Neural progenitor cell (in vitro differentiated cells): ENCODE data around the gene NES. TPM values are rescaled to one million over a fixed set of nuclear protein-coding genes. Genes with fewer than 3 reads are reported as not detected.

Experiments used
- DNase-seq: peaks from one replicate; pipeline ENCODE4 v3.0.0-alpha.2; 2016; ENCODE audit warnings: low spot score
- H2AFZ ChIP-seq: fragments of 200-600 bp; sonication (generic); replicated peaks from 2 replicates; pipeline ENCODE4 v1.6.1; 2016; ENCODE audit warnings: antibody characterized with exemption
- H3F3A ChIP-seq: fragments of 200-600 bp; sonication (generic); 2 replicates; pipeline ENCODE4 v1.6.1; 2016; ENCODE audit warnings: antibody characterized with exemption, low read depth
- H3K27ac ChIP-seq: fragments of 200-600 bp; sonication (generic); 2 replicates; pipeline ENCODE4 v1.5.1; 2016; ENCODE audit warnings: mild to moderate bottlenecking
- H3K27me3 ChIP-seq: fragments of 200-600 bp; sonication (generic); 2 replicates; pipeline ENCODE4 v1.6.1; 2016; ENCODE audit warnings: mild to moderate bottlenecking, moderate library complexity
- H3K36me3 ChIP-seq: fragments of 200-600 bp; sonication (generic); 2 replicates; pipeline ENCODE4 v1.5.1; 2016
- H3K4me1 ChIP-seq: fragments of 200-600 bp; sonication (generic); 2 replicates; pipeline ENCODE4 v1.6.1; 2016; ENCODE audit warnings: mixed run types
- H3K4me2 ChIP-seq: fragments of 200-600 bp; sonication (generic); 2 replicates; pipeline ENCODE4 v1.6.1; 2016
- H3K4me3 ChIP-seq: fragments of 200-600 bp; sonication (generic); 2 replicates; pipeline ENCODE4 v1.5.1; 2016
- H3K79me2 ChIP-seq: fragments of 200-600 bp; sonication (generic); 2 replicates; pipeline ENCODE4 v1.6.1; 2016; ENCODE audit warnings: low read depth
- H3K9ac ChIP-seq: fragments of 200-600 bp; sonication (generic); 2 replicates; pipeline ENCODE4 v1.6.1; 2016
- H3K9me3 ChIP-seq: fragments of 200-600 bp; sonication (generic); 2 replicates; pipeline ENCODE4 v1.5.1; 2016; ENCODE audit warnings: low read depth
- H4K20me1 ChIP-seq: fragments of 200-600 bp; sonication (generic); 2 replicates; pipeline ENCODE4 v1.6.1; 2016; ENCODE audit warnings: low read depth
- H3K27ac Mint-ChIP-seq: 3 replicates; pipeline ENCODE4 v1.8.0; 2021; ENCODE audit warnings: mixed read lengths
- H3K27me3 Mint-ChIP-seq: 2 replicates; pipeline ENCODE4 v1.8.0; 2022; ENCODE audit warnings: low read depth, mild to moderate bottlenecking, inconsistent platforms, moderate library complexity, mixed read lengths; ENCODE audit not compliant: insufficient read depth
- H3K36me3 Mint-ChIP-seq: 3 replicates; pipeline ENCODE4 v1.8.0; 2021; ENCODE audit warnings: mixed read lengths
- H3K4me1 Mint-ChIP-seq: 3 replicates; pipeline ENCODE4 v1.8.0; 2021; ENCODE audit warnings: mixed read lengths
- H3K4me3 Mint-ChIP-seq: 3 replicates; pipeline ENCODE4 v1.8.0; 2021; ENCODE audit warnings: mild to moderate bottlenecking, moderate library complexity, mixed read lengths
- H3K9me3 Mint-ChIP-seq: 3 replicates; pipeline ENCODE4 v1.8.0; 2020; ENCODE audit warnings: mixed read lengths
- CTCF ChIP-seq: fragments of 200-600 bp; sonication (generic); IDR thresholded peaks from 2 replicates; pipeline ENCODE4 v1.5.1; 2017; ENCODE audit warnings: antibody characterized with exemption, mild to moderate bottlenecking
- EZH2 ChIP-seq: fragments of 200-600 bp; sonication (generic); IDR thresholded peaks from 2 replicates; pipeline ENCODE4 v1.6.1; 2017; ENCODE audit warnings: antibody characterized with exemption, mild to moderate bottlenecking, moderate library complexity
- EZH2phosphoT487 ChIP-seq: fragments of 200-600 bp; sonication (generic); IDR thresholded peaks from 2 replicates; pipeline ENCODE4 v1.6.1; 2017; ENCODE audit warnings: antibody characterized with exemption
- total RNA-seq: library from RNA; depleted of rRNA; stranded (reverse); fragments of >200 nt; gene quantifications from 2 replicates; pipeline ENCODE4 v1.2.3, GENCODE V29; 2015; ENCODE audit warnings: low replicate concordance

The NES gene
- total RNA-seq, 1 donor from 2014 or later, result 83.8 TPM

DNA sequence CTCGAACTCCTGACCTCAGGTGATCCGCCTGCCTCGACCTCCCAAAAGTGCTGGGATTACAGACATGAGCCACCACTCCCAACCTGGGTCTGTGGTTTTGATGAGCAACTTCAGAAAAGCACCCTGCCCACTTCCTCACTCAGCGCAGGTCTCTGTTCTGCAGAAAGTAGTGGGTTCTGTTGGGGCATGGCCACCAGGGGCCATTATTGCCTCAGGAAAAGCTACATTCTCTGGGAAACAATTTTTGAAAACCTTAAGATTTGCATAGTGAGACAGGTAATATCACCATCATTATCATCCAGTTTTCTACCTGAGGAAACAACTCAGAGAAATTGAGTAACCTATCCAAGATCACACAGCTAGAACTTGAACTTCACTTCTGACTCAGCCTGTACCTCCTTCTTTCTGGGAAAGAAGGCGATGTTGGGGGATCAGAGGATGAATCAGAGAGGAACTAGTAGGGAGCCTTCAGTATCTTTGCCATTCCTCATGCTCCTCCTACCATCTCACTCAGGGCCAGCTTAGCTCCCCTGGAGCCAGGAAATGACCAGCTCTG, 7.1 kb upstream of the NES start:
- H3K4me2 ChIP-seq, result no peak overlapping the region
- no peaks in the 10 kb centered on the region for H3K36me3 Mint-ChIP-seq
- no peak overlapping the region for H3K27ac Mint-ChIP-seq

GRCh38 chr1:156682166-156682890, 5.1 kb upstream of the NES start:
- peak; percentile 48 for DNase-seq
- H3K36me3 Mint-ChIP-seq, result no peaks in the 10 kb centered on the region
- peaks cover 20% of the 10 kb centered on the region for H3K27me3 ChIP-seq
- H3K4me1 ChIP-seq, result peaks cover 5% of the 10 kb centered on the region
- peaks cover 21% of the 10 kb centered on the region for H3K4me1 Mint-ChIP-seq
- H4K20me1 ChIP-seq, result no peaks in the 10 kb centered on the region
- peaks cover 4% of the 10 kb centered on the region for H3K79me2 ChIP-seq
- peaks cover 6% of the 10 kb centered on the region for H3F3A ChIP-seq
- H3K27me3 Mint-ChIP-seq, result peaks cover 6% of the 10 kb centered on the region
- no peaks in the 10 kb centered on the region for H3K36me3 ChIP-seq
- no peaks in the 10 kb centered on the region for H3K9me3 ChIP-seq
- TF ChIP-seq EZH2, result no peak
- no peak for TF ChIP-seq EZH2phosphoT487
- TF ChIP-seq CTCF, result peak; percentile 23
- H3K4me3 Mint-ChIP-seq, result no peak overlapping the region
- no peak overlapping the region for H3K27ac Mint-ChIP-seq
- no peak overlapping the region for H3K27ac ChIP-seq
- no peak overlapping the region for H3K9ac ChIP-seq
- no peak overlapping the region for H3K4me2 ChIP-seq
- no peaks in the 10 kb centered on the region for H3K9me3 Mint-ChIP-seq
- no peak overlapping the region for H2AFZ ChIP-seq
- no peak overlapping the region for H3K4me3 ChIP-seq

More for the DNA sequence above, 7.1 kb upstream of the NES start:
- Histone ChIP-seq H3K4me3 (no peak overlapping the region), H3K9ac (no peak overlapping the region), H3K4me1 (peaks cover 3% of the 10 kb centered on the region), H4K20me1 (no peaks in the 10 kb centered on the region), H3F3A (no peaks in the 10 kb centered on the region), H2AFZ (no peak overlapping the region), H3K9me3 (no peaks in the 10 kb centered on the region), H3K36me3 (no peaks in the 10 kb centered on the region), H3K27ac (no peak overlapping the region), H3K79me2 (no peaks in the 10 kb centered on the region), H3K27me3 (peaks cover 8% of the 10 kb centered on the region)
- no peaks in the 10 kb centered on the region for H3K9me3 Mint-ChIP-seq
- peaks cover 18% of the 10 kb centered on the region for H3K4me1 Mint-ChIP-seq
- no peak overlapping the region for H3K4me3 Mint-ChIP-seq
- DNase-seq, result no peak
- TF ChIP-seq CTCF, result peak; percentile 20
- no peak for TF ChIP-seq EZH2phosphoT487
- peaks cover 6% of the 10 kb centered on the region for H3K27me3 Mint-ChIP-seq

DNA sequence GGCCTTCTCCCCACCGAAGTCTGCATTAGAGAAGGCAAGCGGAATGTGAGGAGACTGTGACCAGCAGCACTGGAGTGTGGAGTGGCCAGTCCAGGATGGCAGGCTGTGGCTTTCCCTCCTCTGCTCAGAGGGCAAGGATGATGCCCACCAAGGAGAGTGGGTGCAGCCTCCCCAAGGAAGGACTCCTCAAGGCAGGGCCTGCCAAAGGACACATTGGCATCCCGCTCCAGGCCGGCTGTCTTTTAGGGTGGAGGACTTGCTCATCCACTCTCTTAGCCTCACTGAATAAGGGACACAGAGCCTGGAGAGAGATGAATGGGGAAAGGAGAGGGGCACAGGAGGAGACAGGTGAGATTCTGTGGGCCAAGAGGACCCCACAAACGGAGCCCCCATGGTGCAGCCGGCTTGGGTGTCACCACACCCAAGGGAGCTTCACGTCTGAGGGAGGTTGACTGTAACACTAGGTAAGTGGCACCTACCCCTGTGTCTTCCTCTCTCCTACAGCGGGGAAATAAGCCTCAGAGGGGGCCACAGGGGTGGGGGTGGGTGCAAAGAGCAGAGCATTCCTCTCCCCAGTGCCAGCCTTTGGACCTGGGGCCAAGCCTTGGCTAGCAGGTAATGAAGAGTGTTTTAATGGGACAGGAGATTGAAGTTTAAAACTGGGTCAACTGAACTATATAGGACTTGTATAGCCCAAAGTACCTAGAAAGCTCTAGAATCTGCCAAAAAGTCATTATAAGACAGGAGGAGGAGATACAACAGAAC, 4.2 kb upstream of the NES start:
- Mint-ChIP-seq H3K36me3 (no peaks in the 10 kb centered on the region), H3K27ac (no peak overlapping the region), H3K27me3 (peaks cover 6% of the 10 kb centered on the region), H3K4me1 (peaks cover 22% of the 10 kb centered on the region), H3K9me3 (no peaks in the 10 kb centered on the region), H3K4me3 (no peak overlapping the region)
- no peak overlapping the region for H3K27ac ChIP-seq
- no peak overlapping the region for H3K9ac ChIP-seq
- H3K9me3 ChIP-seq, result no peaks in the 10 kb centered on the region
- H3K4me1 ChIP-seq, result peaks cover 5% of the 10 kb centered on the region
- peaks cover 7% of the 10 kb centered on the region for H3F3A ChIP-seq
- peaks cover 13% of the 10 kb centered on the region for H3K79me2 ChIP-seq
- no peak for DNase-seq
- peaks cover 6% of the 10 kb centered on the region for H4K20me1 ChIP-seq
- peaks cover 20% of the 10 kb centered on the region for H3K27me3 ChIP-seq
- no peaks in the 10 kb centered on the region for H3K36me3 ChIP-seq
- H3K4me2 ChIP-seq, result no peak overlapping the region
- no peak overlapping the region for H3K4me3 ChIP-seq
- TF ChIP-seq CTCF (no peak), EZH2 (no peak), EZH2phosphoT487 (no peak)
- no peak overlapping the region for H2AFZ ChIP-seq
